Choroid plexus epithelial cell (primary cell): Measurements from ENCODE around the gene OBSCN.

ENCODE experiments used
- DNase-seq: peaks from one replicate; pipeline ENCODE4 v3.0.0-alpha.2; 2010; ENCODE audit warnings: low read depth
- H3K4me3 ChIP-seq: 2 replicates; pipeline ENCODE4 v1.5.1; 2011; ENCODE audit warnings: low read depth, mild to moderate bottlenecking, control low read depth, low read length, moderate library complexity
- TF ChIP-seq, protein P1 (sequence below): conservative IDR thresholded peaks from 2 replicates; pipeline ENCODE4 v1.5.1; 2011; ENCODE audit warnings: low read depth, mild to moderate bottlenecking, control low read depth, inconsistent platforms, low read length, moderate library complexity

Gene OBSCN

DNA sequence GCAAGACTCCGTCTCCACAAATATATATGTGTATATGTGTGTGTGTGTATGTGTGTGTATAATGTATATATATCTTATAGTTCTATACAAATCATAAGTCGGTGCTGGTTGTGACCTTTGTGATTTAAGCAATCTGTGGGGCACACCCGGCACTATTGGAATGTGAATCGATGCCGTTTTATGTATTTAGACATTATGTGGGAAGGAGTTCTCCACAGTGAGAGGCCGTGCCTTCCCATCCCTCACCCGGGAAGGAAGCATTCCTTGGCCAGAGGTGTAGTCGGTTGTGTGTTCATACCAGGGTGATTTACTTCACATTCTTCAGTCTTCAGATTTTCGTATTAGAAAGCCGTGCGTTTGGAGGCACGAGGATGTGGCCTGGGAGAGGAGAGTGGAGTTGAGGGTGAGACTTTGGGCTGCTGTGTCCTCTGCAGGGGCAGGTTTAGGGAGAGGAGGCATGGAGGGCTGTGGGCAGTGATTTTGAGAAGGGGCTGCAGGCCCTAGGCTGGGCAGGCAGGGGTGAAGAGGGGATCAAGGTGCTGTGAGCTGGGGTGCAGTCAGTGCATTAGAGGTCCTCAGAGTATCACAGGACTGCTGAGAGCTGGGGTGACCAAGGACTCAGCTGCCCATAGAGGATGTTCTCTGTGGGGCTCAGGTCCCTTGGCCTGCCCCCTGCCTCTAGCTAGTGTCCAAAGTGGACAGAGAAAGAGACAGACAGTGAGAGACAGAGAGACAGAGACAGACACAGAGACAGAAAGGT is 141.0 kb downstream of the OBSCN start:
- TF ChIP-seq, protein P1, sequence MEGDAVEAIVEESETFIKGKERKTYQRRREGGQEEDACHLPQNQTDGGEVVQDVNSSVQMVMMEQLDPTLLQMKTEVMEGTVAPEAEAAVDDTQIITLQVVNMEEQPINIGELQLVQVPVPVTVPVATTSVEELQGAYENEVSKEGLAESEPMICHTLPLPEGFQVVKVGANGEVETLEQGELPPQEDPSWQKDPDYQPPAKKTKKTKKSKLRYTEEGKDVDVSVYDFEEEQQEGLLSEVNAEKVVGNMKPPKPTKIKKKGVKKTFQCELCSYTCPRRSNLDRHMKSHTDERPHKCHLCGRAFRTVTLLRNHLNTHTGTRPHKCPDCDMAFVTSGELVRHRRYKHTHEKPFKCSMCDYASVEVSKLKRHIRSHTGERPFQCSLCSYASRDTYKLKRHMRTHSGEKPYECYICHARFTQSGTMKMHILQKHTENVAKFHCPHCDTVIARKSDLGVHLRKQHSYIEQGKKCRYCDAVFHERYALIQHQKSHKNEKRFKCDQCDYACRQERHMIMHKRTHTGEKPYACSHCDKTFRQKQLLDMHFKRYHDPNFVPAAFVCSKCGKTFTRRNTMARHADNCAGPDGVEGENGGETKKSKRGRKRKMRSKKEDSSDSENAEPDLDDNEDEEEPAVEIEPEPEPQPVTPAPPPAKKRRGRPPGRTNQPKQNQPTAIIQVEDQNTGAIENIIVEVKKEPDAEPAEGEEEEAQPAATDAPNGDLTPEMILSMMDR = no peak
- no peak for DNase-seq
- H3K4me3 ChIP-seq = no peak overlapping the region

DNA sequence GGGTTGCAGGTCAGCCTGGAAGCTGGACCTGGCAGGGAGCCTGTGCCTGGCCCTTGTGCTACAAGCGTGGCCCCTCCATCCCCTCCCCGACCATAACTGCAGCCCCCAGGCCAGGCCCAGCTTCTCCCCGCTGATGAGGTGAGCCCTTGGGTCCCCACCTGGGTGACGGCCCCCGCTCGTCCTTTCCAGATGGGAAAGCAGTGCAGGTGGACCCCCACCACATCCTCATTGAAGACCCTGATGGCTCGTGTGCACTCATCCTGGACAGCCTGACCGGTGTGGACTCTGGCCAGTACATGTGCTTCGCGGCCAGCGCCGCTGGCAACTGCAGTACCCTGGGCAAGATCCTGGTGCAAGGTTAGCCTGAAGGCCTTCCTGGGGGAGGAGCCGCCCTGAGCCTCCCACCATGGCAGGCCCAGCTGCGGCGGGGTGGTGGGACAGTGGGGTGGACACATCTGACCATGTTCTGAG is 141.9 kb downstream of the OBSCN start:
- no peak overlapping the region for H3K4me3 ChIP-seq
- TF ChIP-seq, protein P1 = no peak
- no peak for DNase-seq

DNA sequence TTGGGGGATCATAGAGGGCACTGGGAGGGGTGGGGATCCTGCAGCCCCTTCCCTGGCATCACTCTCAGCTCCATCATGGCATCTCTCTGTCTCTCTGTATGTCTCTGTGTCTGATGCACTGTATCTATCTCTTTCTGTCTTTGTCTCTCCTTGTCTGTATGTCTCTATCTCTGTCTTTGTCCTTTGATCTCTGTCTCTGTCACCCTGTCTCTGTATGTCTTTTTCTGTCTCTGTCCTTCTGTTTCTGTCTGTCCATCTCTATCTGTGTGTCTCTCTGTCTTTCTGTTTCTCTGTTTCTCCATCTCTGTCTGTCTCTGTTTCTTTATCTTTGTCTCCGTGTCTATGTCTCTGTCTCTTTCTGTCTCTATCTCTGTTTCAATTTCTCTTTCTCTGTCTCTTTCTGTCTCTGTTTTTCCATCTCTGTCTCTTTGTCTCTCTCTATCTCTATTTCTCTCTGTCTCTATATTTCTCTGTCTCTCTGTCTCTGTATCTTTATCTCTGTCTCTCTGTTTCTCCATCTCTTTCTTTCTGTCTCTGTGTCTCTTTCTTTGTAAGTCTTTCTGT is 142.4 kb downstream of the OBSCN start:
- DNase-seq = no peak
- TF ChIP-seq, protein P1 = no peak
- H3K4me3 ChIP-seq = no peak overlapping the region

DNA sequence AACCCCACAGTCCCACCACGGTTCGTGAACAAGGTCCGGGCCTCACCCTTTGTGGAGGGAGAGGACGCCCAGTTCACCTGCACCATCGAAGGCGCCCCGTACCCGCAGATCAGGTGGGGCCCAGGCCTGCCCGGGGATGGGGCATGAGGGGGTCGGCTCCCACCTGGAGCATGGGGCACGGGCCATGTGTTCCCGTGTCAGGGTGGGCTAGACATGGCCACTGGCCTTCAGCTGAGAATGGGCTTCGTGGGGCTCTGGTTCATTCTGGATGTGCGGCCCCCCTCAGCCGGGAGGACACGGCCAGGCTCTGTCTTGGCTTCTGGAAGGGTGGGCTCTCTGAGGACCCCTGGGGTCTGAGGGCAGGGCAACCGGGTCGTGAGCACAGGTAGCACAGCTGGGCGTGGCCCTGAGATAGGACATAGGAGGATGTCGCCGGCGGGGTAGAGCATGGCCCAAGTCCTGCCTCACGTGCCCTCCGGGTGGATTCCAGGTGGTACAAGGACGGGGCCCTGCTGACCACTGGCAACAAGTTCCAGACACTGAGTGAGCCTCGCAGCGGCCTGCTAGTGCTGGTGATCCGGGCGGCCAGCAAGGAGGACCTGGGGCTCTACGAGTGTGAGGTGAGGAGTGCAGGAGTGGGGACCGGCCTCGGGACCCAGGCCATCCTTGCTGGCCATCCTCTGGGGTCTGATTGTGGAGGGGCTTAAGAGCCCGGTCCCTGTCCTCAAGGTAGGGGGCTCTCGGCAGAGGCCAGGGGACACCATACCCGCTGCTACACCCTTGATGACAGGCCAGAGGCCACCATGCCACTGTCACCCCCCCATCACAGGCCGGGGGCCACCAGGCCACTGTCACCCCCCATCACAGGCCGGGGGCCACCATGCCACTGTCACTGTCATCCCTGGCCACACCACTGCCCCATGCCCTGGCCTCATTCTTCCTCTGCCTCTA is 143.3 kb downstream of the OBSCN start:
- H3K4me3 ChIP-seq = no peak overlapping the region
- TF ChIP-seq, protein P1 = no peak
- no peak for DNase-seq

DNA sequence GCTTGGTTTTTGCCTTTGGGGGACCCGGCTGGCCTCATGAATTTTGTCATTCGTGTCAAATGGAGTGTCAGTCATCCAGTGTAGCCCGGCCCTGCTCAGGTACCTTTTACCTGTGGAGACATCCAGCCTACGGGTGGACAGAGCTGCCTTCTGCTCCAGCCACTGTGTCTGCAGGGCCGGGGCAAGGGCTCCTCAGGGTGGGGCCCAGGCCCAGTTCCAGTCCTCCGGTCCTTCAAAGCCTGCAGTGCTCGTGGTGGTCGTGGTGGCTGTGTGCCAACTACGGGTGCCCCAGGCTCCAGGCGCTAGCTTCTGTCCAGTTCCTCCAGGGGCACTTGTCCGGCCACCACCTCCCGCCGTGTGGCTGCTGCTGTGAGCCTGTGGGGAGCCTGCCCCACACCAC is 144.0 kb downstream of the OBSCN start:
- H3K4me3 ChIP-seq = no peak overlapping the region
- no peak for DNase-seq
- TF ChIP-seq, protein P1 = no peak

DNA sequence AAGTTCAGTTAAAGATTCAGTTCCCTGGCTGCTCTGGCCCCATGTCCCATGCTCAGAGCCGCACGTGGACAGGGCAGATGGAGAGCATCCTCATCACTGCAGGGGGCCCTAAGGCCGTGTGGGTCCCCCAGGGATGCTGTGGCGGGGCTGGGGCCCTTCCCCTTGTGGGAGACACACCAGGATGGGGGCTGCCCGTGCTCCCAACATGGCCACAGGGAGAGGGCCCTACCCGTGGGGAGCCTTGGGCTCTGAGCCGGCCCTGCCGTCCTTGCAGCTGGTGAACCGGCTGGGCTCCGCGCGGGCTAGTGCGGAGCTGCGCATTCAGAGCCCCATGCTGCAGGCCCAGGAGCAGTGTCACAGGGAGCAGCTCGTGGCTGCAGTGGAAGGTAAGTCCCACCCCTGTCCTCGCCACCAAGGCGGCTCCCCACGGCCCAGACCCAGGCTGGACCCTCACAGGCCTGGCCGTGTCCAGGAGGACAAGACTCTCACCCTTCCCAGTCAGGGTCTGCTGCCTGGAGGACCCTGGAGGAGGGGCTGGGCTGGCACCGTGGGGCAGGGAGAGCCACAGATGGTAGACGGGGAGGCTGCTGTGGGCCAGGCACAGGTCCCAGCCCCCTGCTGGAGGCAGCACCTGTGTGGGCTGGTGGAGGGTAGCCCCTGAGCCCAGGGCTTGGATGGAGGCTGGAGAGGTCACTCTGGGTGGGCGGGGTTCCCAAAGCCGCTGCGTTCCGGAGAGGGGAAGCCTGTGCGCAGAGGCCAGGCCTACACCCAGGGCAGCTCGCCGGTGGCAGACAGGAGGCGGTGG is 145.0 kb downstream of the OBSCN start:
- H3K4me3 ChIP-seq = no peak overlapping the region
- TF ChIP-seq, protein P1 = no peak
- no peak for DNase-seq
